Inferior parietal cortex (tissue), 1 donor: ENCODE data around the gene OR52E6.

Source experiments
- DNase-seq: peaks from one replicate; pipeline ENCODE4 v3.0.0-alpha.2; 2016; ENCODE audit errors: extremely low spot score

OR52E6 gene

GRCh38 chr11:5841797-5842196 lies at the start of gene OR52E6:
TSS of gene OR52E6 (minus strand) at chr11:5841897. CDS start at chr11:5841897, 0 bp downstream.
- no peak for DNase-seq

- peak; percentile 12 for DNase-seq
Observed at GRCh38 chr11:5891216-5891800, 49.6 kb upstream of the OR52E6 start.

GRCh38 chr11:5887661-5888060 lies 46.0 kb upstream of the OR52E6 start:
- DNase-seq: no peak

- DNase-seq: no peak
Observed at GRCh38 chr11:5887172-5887571, 45.5 kb upstream of the OR52E6 start.

GRCh38 chr11:5881756-5882155 lies 40.1 kb upstream of the OR52E6 start:
- DNase-seq: no peak

GRCh38 chr11:5880329-5880728 lies 38.6 kb upstream of the OR52E6 start, which contains the start of gene OR52E4:
TSS of gene OR52E4 (plus strand) at chr11:5880629. CDS start at chr11:5884293, 3,664 bp downstream.
- no peak for DNase-seq

DNA sequence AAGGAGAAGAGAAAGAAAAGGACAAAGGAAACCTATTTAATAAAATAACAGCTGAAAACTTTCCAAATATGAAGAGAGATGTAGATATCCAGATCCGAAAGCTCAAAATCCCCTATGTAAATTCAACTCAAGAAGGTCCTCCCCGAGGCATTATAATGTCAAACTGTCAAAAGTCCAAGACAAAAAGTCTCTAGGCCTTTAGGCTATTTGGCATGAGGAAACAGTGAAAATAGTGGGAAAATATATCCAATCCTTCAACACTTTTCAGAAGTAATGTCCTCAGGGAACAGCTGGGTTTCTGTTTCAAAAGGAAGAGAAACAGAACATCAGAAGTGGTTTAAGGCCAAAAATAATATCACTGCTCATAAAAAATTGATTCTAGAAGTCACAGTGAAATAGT lies 36.9 kb upstream of the OR52E6 start:
- DNase-seq: no peak

- DNase-seq: no peak
Observed at GRCh38 chr11:5865826-5866225, 24.1 kb upstream of the OR52E6 start.

GRCh38 chr11:5857590-5857989 lies 15.9 kb upstream of the OR52E6 start, which contains the start of gene OR52E8:
TSS of gene OR52E8 (minus strand) at chr11:5857690. CDS start at chr11:5857690, 0 bp downstream.
- DNase-seq: no peak

DNA sequence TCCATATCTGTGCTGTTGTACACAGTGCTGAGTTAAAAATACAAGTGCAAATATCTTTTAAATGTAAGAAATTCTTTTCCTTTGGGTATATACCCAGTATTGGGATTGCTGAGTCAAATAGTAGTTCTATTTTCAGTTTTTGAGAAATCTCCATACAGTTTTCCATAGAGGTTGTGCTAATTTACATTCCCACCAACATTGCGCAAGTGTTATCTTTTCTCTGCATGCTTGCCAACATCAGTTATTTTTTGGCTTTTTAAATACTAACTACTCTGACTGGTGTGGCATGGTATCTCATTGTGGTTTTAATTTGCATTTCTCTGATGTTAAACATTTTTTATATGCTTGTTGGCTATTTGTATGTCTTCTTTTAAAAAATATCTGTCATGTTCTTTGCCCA lies 9.3 kb upstream of the OR52E6 start:
- no peak for DNase-seq

GRCh38 chr11:5847711-5848110 lies 6.0 kb upstream of the OR52E6 start:
- no peak for DNase-seq

GRCh38 chr11:5846701-5847100 lies 5.0 kb upstream of the OR52E6 start:
- no peak for DNase-seq

DNA sequence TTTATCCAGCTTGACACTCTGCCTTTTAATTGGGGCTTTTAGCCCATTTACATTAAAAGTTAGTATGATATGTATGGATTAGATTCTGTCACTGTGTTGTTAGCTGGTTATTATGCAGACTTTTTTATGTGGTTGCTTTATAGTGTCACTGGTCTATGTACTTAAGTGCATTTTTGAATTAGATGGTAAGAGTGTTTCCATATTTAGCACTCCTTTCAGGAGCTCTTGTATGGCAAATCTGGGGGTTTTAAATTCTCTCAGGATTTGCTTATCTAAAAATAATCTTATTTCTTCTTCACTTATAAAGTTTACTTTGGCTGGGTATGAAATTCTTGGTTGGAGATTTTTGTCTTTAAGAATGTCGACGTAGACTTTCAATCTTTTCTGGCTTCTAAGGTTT lies 4.0 kb downstream of the OR52E6 start:
- DNase-seq: no peak

DNA sequence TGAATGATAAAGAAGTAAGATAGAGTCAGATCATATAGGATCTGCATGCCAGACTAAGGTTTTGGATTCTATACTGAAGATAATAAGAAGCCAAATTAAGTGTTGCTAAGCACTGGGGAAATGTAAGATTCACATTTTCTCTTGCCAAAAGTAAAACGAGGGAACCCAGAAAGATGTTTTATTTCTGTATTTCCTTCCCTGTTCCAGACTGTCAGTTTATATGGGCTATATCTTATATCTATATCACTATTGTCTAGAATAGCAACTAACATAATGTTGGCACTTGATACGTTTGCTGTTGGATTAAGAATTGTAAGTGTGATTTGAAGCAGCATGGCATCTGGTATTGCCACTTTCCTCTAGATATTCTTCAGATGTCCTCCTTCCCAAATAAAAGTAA lies 8.3 kb downstream of the OR52E6 start:
- no peak for DNase-seq

- no peak for DNase-seq
Observed at GRCh38 chr11:5831196-5831829, 10.4 kb downstream of the OR52E6 start.

GRCh38 chr11:5818245-5818886 lies 23.3 kb downstream of the OR52E6 start:
- DNase-seq: no peak

GRCh38 chr11:5815534-5815933 lies 26.2 kb downstream of the OR52E6 start:
- no peak for DNase-seq

DNA sequence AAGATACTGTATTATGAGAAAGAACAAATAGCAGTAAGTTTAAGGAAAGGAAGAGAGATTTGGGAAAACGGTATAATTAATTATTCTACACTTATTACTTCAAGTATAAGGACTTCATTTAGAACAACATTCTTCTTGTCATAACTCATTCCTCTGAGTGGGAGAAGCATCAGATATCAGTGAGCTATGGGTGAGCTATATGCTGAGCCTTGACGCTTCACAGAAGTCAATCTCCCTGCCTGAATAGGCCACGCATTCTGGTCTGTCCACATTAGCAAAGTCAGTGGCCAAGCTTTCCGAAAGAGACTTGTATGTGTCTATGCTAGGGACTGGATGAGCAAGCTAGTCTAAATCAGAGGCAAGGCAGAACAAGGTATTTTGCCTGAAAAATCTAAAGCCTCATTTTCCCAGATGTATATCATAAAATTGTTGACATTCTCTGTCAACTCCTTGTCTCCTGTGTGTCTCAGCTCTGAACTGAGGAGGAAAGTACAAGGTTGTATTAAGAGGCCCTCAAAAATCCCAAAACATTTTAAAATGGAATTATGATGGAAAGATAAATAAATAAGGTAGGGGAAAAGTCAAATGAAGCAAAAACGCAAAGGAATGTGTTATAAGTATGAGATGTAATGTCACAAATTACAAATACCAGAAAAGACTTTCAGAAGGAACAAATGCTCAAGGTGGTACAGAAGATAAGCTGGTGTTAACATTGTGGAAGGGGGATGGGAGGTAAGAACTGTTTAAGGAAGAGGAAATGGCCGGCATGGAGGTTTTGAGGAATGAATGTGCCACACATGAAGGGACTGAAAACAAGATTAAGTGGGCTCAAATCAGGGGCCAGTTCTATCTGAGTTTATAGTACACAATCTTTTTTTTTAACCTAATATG lies 31.5 kb downstream of the OR52E6 start:
- DNase-seq: no peak

DNA sequence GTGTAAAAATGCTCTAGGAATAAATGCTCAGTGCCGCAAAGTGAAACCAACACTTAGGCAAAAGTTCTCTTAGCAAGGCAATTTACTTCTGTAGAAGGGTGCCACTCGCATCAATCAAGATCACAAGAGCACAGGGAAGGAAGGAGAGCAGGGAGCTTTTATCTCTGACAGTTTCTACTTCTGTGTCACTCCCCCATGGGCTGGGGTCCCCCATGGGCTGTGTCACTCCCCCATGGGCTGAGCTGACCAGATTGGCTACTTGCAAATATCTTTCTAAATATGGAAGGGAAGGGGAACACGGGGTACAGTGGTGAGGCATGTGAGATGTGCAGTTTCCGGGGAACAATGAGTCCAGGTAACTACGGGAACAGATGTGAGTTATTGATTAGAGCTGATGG lies 32.6 kb downstream of the OR52E6 start:
- no peak for DNase-seq

DNA sequence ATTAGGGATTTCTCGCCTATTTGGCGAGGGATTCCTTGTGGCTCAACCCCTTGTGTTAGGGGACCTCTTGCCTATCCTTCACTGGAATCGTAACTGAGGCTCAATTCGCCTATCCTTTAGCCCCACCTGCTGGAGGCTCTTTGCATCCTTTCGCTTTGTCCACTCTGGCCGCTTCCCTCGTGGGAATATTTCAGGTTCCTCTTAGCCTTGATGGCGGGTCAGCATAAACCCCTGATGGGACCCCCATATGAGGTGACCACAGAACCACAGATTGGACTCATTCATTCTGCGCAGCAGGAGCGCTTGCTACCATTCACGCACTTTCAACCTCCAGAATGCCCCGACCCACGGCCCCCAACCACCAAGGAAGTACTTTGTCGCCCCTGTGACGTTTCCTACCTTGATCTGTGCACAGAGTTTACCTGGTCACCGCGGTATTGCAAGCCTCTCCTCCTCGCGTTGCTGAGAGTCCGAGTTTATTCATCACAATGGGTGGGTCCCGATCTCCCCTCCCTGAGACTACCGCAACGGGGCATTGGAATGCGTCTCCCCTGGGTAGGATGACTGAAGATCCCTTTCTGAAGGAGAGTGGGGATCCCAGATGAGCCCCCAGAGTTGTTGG lies 33.1 kb downstream of the OR52E6 start, which contains the start of gene OR52N2:
TSS of gene OR52N2 (plus strand) at position 425 of the 622 bp plus-strand sequence. CDS start 11,412 bp downstream, outside the sequence.
- DNase-seq: peak; percentile 93

DNA sequence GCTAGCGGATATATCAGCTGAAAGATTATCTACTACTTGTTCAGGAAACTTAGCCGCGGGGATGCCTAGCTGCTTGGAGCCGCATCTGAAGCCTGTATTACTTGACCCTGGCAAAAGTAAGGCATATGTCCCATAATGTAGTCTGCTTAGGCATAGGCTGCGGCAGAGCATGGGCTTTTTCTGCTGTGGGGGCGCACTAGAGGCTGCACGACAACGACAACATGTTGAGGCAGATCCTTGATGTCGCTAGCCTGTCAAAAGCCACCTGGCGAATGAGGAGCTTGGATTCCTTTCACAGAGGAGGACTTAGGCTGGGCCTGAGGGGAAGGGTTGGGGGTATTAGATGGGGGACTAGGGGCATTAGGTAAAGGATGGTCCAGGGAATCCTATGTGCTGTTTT lies 34.1 kb downstream of the OR52E6 start:
- no peak for DNase-seq
